HEK293 (cell line): Measurements from ENCODE around the gene VPS37C.

Source experiments
- FEZF1 ChIP-seq: fragments of 450-650 bp; formaldehyde crosslinking; IDR thresholded peaks from 2 replicates; pipeline ENCODE4 v1.5.1; 2016; ENCODE audit warnings: missing biosample characterization, missing genetic modification characterization
- GLIS1 ChIP-seq: fragments of 450-650 bp; formaldehyde crosslinking; IDR thresholded peaks from 2 replicates; pipeline ENCODE4 v1.5.1; 2016; ENCODE audit warnings: missing biosample characterization, missing genetic modification characterization
- GLIS2 ChIP-seq: fragments of 450-650 bp; formaldehyde crosslinking; IDR thresholded peaks from 2 replicates; pipeline ENCODE4 v1.5.1; 2016; ENCODE audit warnings: missing biosample characterization, missing genetic modification characterization
- HOXA7 ChIP-seq: sonication (generic); formaldehyde crosslinking; IDR thresholded peaks from 2 replicates; pipeline ENCODE4 v1.8.1; 2022; ENCODE audit warnings: missing genetic modification reagents, borderline replicate concordance
- HOXC10 ChIP-seq: sonication (generic); formaldehyde crosslinking; IDR thresholded peaks from 2 replicates; pipeline ENCODE4 v1.8.1; 2023; ENCODE audit warnings: mild to moderate bottlenecking, missing genetic modification reagents
- HOXD13 ChIP-seq: sonication (generic); formaldehyde crosslinking; IDR thresholded peaks from 2 replicates; pipeline ENCODE4 v1.8.0; 2022; ENCODE audit warnings: missing genetic modification reagents, borderline replicate concordance
- KLF1 ChIP-seq: fragments of 450-650 bp; formaldehyde crosslinking; IDR thresholded peaks from 2 replicates; pipeline ENCODE4 v1.5.1; 2016; ENCODE audit warnings: missing biosample characterization, missing genetic modification characterization
- KLF16 ChIP-seq: fragments of 450-650 bp; formaldehyde crosslinking; IDR thresholded peaks from 2 replicates; pipeline ENCODE4 v1.5.1; 2017; ENCODE audit warnings: missing biosample characterization, missing genetic modification characterization
- MYNN ChIP-seq: fragments of 450-650 bp; formaldehyde crosslinking; IDR thresholded peaks from 2 replicates; pipeline ENCODE4 v1.5.1; 2016; ENCODE audit warnings: missing biosample characterization, missing genetic modification characterization, borderline replicate concordance
- SP7 ChIP-seq: fragments of 450-650 bp; formaldehyde crosslinking; IDR thresholded peaks from 2 replicates; pipeline ENCODE4 v1.5.1; 2016; ENCODE audit warnings: missing biosample characterization, missing genetic modification characterization
- ZBTB20 ChIP-seq: fragments of 450-650 bp; formaldehyde crosslinking; IDR thresholded peaks from 2 replicates; pipeline ENCODE4 v1.5.1; 2016; ENCODE audit warnings: missing biosample characterization, missing genetic modification characterization
- ZFHX2 ChIP-seq: fragments of 450-650 bp; formaldehyde crosslinking; conservative IDR thresholded peaks from 2 replicates; pipeline ENCODE4 v1.5.1; 2016; ENCODE audit warnings: missing biosample characterization, missing genetic modification characterization
- ZFP37 ChIP-seq: fragments of 450-650 bp; formaldehyde crosslinking; IDR thresholded peaks from 2 replicates; pipeline ENCODE4 v1.5.1; 2016; ENCODE audit warnings: missing biosample characterization, missing genetic modification characterization
- ZIC2 ChIP-seq: fragments of 450-650 bp; formaldehyde crosslinking; IDR thresholded peaks from 2 replicates; pipeline ENCODE4 v1.5.1; 2016; ENCODE audit warnings: missing biosample characterization, missing genetic modification characterization
- ZNF24 ChIP-seq: fragments of 450-650 bp; formaldehyde crosslinking; IDR thresholded peaks from 2 replicates; pipeline ENCODE4 v1.5.1; 2016; ENCODE audit warnings: missing biosample characterization, missing genetic modification characterization
- ZNF248 ChIP-seq: fragments of 450-650 bp; formaldehyde crosslinking; IDR thresholded peaks from 2 replicates; pipeline ENCODE4 v1.5.1; 2017; ENCODE audit warnings: missing biosample characterization, missing genetic modification characterization
- ZNF292 ChIP-seq: fragments of 450-650 bp; formaldehyde crosslinking; IDR thresholded peaks from 2 replicates; pipeline ENCODE4 v1.5.1; 2016; ENCODE audit warnings: low read depth, missing biosample characterization, missing genetic modification characterization, borderline replicate concordance
- ZNF335 ChIP-seq: fragments of 450-650 bp; formaldehyde crosslinking; conservative IDR thresholded peaks from 2 replicates; pipeline ENCODE4 v1.5.1; 2016; ENCODE audit warnings: missing biosample characterization, missing genetic modification characterization
- ZNF341 ChIP-seq: fragments of 450-650 bp; formaldehyde crosslinking; IDR thresholded peaks from 2 replicates; pipeline ENCODE4; 2016; ENCODE audit warnings: low read depth, missing biosample characterization, missing genetic modification characterization
- ZNF354C ChIP-seq: fragments of 450-650 bp; formaldehyde crosslinking; IDR thresholded peaks from 2 replicates; pipeline ENCODE4 v1.5.1; 2016; ENCODE audit warnings: missing biosample characterization, missing genetic modification characterization, low read depth, borderline replicate concordance
- ZNF423 ChIP-seq: fragments of 450-650 bp; formaldehyde crosslinking; IDR thresholded peaks from 2 replicates; pipeline ENCODE4 v1.5.1; 2016; ENCODE audit warnings: missing biosample characterization, missing genetic modification characterization
- ZNF433 ChIP-seq: fragments of 450-650 bp; formaldehyde crosslinking; IDR thresholded peaks from 2 replicates; pipeline ENCODE4 v1.5.1; 2016; ENCODE audit warnings: missing biosample characterization, missing genetic modification characterization, low read depth
- ZNF501 ChIP-seq: fragments of 450-650 bp; formaldehyde crosslinking; IDR thresholded peaks from 2 replicates; pipeline ENCODE4 v1.5.1; 2016; ENCODE audit warnings: missing biosample characterization, missing genetic modification characterization
- ZNF544 ChIP-seq: fragments of 450-650 bp; formaldehyde crosslinking; IDR thresholded peaks from 2 replicates; pipeline ENCODE4 v1.5.0; 2017; ENCODE audit warnings: missing biosample characterization, missing genetic modification characterization
- ZNF558 ChIP-seq: fragments of 450-650 bp; formaldehyde crosslinking; IDR thresholded peaks from 2 replicates; pipeline ENCODE4 v1.5.1; 2016; ENCODE audit warnings: missing biosample characterization, missing genetic modification characterization
- ZNF654 ChIP-seq: fragments of 450-650 bp; formaldehyde crosslinking; IDR thresholded peaks from 2 replicates; pipeline ENCODE4 v1.5.1; 2016; ENCODE audit warnings: low read depth, missing biosample characterization, missing genetic modification characterization
- ZNF660 ChIP-seq: fragments of 450-650 bp; IDR thresholded peaks from 2 replicates; pipeline ENCODE4 v1.5.1; 2018; ENCODE audit warnings: missing biosample characterization, mild to moderate bottlenecking, missing genetic modification characterization
- ZXDB ChIP-seq: fragments of 450-650 bp; formaldehyde crosslinking; IDR thresholded peaks from 2 replicates; pipeline ENCODE4 v1.5.1; 2016; ENCODE audit warnings: missing biosample characterization, missing genetic modification characterization
- TF ChIP-seq, protein P1 (sequence below): fragments of 450-650 bp; formaldehyde crosslinking; IDR thresholded peaks from 2 replicates; pipeline ENCODE4 v1.5.1; 2016; ENCODE audit warnings: missing biosample characterization, missing genetic modification characterization
- TF ChIP-seq, protein P2 (sequence below): fragments of 450-650 bp; formaldehyde crosslinking; IDR thresholded peaks from 2 replicates; pipeline ENCODE4 v1.5.1; 2016; ENCODE audit warnings: missing biosample characterization, missing genetic modification characterization
- TF ChIP-seq, protein P3 (sequence below): fragments of 450-650 bp; formaldehyde crosslinking; IDR thresholded peaks from 2 replicates; pipeline ENCODE4 v1.5.1; 2016; ENCODE audit warnings: missing biosample characterization, missing genetic modification characterization
- TF ChIP-seq, protein P4 (sequence below): fragments of 450-650 bp; formaldehyde crosslinking; IDR thresholded peaks from 2 replicates; pipeline ENCODE4 v1.5.1; 2016; ENCODE audit warnings: missing biosample characterization, missing genetic modification characterization
- TF ChIP-seq, protein P5 (sequence below): fragments of 450-650 bp; formaldehyde crosslinking; IDR thresholded peaks from 2 replicates; pipeline ENCODE4 v1.5.1; 2016; ENCODE audit warnings: missing biosample characterization, missing genetic modification characterization

VPS37C gene

DNA sequence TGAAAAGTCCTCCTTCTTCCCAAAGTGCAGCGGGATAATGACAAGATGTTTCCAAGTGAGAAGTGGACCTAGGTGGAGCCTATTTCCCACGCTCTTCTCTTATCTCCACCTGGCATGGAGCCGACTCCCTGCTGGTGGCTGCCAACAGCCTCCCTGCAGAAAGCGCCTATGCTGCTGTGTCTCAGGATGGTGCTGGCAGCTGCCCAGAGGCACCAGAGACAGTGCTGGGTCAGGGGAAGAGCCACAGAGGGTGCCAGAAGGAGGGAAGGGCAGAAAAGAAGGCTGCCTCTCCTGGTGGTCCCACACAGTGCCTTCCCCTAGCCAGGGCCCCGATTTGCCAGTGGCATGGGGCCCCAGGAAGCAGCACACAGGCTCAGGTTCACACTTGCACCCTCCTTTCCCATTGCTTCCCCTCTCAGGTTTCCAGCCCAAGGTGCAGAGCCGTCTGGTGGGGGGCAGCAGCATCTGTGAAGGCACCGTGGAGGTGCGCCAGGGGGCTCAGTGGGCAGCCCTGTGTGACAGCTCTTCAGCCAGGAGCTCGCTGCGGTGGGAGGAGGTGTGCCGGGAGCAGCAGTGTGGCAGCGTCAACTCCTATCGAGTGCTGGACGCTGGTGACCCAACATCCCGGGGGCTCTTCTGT is 39.9 kb downstream of the VPS37C start (continued):
- TF ChIP-seq, protein P1, sequence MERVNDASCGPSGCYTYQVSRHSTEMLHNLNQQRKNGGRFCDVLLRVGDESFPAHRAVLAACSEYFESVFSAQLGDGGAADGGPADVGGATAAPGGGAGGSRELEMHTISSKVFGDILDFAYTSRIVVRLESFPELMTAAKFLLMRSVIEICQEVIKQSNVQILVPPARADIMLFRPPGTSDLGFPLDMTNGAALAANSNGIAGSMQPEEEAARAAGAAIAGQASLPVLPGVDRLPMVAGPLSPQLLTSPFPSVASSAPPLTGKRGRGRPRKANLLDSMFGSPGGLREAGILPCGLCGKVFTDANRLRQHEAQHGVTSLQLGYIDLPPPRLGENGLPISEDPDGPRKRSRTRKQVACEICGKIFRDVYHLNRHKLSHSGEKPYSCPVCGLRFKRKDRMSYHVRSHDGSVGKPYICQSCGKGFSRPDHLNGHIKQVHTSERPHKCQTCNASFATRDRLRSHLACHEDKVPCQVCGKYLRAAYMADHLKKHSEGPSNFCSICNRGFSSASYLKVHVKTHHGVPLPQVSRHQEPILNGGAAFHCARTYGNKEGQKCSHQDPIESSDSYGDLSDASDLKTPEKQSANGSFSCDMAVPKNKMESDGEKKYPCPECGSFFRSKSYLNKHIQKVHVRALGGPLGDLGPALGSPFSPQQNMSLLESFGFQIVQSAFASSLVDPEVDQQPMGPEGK (tag by site-specific recombination): 0 out of 2 replicates have a peak, but pooled peaks have one; percentile 12
- TF ChIP-seq ZBTB20 (tag by site-specific recombination): peak; percentile 99
- TF ChIP-seq HOXD13 (CRISPR knock-in tag): no peak
- TF ChIP-seq ZFP37 (tag by site-specific recombination): no peak
- TF ChIP-seq KLF1: 0 out of 2 replicates have a peak, but pooled peaks have one; percentile 20
- 0 out of 2 replicates have a peak, but pooled peaks have one; percentile 42 for TF ChIP-seq FEZF1
- peak; percentile 45 for TF ChIP-seq ZFHX2
- TF ChIP-seq ZNF341 (tag by site-specific recombination): peak; percentile 90
- TF ChIP-seq, protein P2, sequence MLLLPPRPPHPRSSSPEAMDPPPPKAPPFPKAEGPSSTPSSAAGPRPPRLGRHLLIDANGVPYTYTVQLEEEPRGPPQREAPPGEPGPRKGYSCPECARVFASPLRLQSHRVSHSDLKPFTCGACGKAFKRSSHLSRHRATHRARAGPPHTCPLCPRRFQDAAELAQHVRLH (tag by site-specific recombination): no peak
- TF ChIP-seq SP7: 0 out of 2 replicates have a peak, but pooled peaks have one; percentile 14
- no peak for TF ChIP-seq ZNF544 (tag by site-specific recombination)
- peak; percentile 14; the same call in 1 of the 2 replicates for TF ChIP-seq ZNF335 (tag by site-specific recombination)
- TF ChIP-seq, protein P3, sequence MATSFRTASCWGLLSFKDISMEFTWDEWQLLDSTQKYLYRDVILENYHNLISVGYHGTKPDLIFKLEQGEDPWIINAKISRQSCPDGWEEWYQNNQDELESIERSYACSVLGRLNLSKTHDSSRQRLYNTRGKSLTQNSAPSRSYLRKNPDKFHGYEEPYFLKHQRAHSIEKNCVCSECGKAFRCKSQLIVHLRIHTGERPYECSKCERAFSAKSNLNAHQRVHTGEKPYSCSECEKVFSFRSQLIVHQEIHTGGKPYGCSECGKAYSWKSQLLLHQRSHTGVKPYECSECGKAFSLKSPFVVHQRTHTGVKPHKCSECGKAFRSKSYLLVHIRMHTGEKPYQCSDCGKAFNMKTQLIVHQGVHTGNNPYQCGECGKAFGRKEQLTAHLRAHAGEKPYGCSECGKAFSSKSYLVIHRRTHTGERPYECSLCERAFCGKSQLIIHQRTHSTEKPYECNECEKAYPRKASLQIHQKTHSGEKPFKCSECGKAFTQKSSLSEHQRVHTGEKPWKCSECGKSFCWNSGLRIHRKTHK (tag by site-specific recombination): no peak
- no peak for TF ChIP-seq ZNF654
- no peak for TF ChIP-seq ZNF558 (tag by site-specific recombination)
- no peak for TF ChIP-seq ZNF433 (tag by site-specific recombination)
- TF ChIP-seq ZNF660 (tag by site-specific recombination): no peak
- TF ChIP-seq HOXA7 (CRISPR knock-in tag): no peak
- TF ChIP-seq KLF16 (tag by site-specific recombination): no peak
- TF ChIP-seq GLIS2 (tag by site-specific recombination): no peak; the same call in 1 of the 2 replicates
- TF ChIP-seq ZIC2 (tag by site-specific recombination): peak; percentile 98
- 0 out of 2 replicates have a peak, but pooled peaks have one; percentile 21 for TF ChIP-seq ZNF423 (tag by site-specific recombination)
- TF ChIP-seq GLIS1 (tag by site-specific recombination): peak; percentile 30; the same call in 1 of the 2 replicates
- TF ChIP-seq ZNF354C: no peak
- TF ChIP-seq ZNF24 (tag by site-specific recombination): 0 out of 2 replicates have a peak, but pooled peaks have one; percentile 5
- TF ChIP-seq, protein P4, sequence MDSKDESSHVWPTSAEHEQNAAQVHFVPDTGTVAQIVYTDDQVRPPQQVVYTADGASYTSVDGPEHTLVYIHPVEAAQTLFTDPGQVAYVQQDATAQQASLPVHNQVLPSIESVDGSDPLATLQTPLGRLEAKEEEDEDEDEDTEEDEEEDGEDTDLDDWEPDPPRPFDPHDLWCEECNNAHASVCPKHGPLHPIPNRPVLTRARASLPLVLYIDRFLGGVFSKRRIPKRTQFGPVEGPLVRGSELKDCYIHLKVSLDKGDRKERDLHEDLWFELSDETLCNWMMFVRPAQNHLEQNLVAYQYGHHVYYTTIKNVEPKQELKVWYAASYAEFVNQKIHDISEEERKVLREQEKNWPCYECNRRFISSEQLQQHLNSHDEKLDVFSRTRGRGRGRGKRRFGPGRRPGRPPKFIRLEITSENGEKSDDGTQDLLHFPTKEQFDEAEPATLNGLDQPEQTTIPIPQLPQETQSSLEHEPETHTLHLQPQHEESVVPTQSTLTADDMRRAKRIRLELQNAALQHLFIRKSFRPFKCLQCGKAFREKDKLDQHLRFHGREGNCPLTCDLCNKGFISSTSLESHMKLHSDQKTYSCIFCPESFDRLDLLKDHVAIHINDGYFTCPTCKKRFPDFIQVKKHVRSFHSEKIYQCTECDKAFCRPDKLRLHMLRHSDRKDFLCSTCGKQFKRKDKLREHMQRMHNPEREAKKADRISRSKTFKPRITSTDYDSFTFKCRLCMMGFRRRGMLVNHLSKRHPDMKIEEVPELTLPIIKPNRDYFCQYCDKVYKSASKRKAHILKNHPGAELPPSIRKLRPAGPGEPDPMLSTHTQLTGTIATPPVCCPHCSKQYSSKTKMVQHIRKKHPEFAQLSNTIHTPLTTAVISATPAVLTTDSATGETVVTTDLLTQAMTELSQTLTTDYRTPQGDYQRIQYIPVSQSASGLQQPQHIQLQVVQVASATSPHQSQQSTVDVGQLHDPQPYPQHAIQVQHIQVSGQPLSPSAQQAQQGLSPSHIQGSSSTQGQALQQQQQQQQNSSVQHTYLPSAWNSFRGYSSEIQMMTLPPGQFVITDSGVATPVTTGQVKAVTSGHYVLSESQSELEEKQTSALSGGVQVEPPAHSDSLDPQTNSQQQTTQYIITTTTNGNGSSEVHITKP: peak; percentile 47; the same call in 1 of the 2 replicates
- TF ChIP-seq ZXDB (tag by site-specific recombination): 0 out of 2 replicates have a peak, but pooled peaks have one; percentile 37
- TF ChIP-seq HOXC10: no peak
- TF ChIP-seq ZNF501 (tag by site-specific recombination): no peak
- no peak for TF ChIP-seq ZNF248 (tag by site-specific recombination)
- TF ChIP-seq, protein P5, sequence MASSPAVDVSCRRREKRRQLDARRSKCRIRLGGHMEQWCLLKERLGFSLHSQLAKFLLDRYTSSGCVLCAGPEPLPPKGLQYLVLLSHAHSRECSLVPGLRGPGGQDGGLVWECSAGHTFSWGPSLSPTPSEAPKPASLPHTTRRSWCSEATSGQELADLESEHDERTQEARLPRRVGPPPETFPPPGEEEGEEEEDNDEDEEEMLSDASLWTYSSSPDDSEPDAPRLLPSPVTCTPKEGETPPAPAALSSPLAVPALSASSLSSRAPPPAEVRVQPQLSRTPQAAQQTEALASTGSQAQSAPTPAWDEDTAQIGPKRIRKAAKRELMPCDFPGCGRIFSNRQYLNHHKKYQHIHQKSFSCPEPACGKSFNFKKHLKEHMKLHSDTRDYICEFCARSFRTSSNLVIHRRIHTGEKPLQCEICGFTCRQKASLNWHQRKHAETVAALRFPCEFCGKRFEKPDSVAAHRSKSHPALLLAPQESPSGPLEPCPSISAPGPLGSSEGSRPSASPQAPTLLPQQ: peak; percentile 74
- no peak for TF ChIP-seq ZNF292 (tag by site-specific recombination)
- TF ChIP-seq MYNN (tag by site-specific recombination): no peak
